ENCODE measurements around the gene GNPTAB. TPM values are rescaled to one million over a fixed set of nuclear protein-coding genes. Genes with fewer than 3 reads are reported as not detected.
A peak's percentile ranks its signal among the peaks of the same experiment; 100 is the strongest.

Gene GNPTAB
- total RNA-seq = 59.2 TPM
- long read RNA-seq, full-length matches to known transcripts = 12 of 59 reads
- long read RNA-seq, partial matches to known transcripts = 23 of 59 reads
- long read RNA-seq, other reads (novel, unspliced or antisense) = 24 of 59 reads

GRCh38 chr12:101830367-101831325 is at the start of gene GNPTAB:
TSS of gene GNPTAB (minus strand) at chr12:101830959. CDS start at chr12:101830675, 284 bp downstream.
- Histone ChIP-seq H3K27me3 (ENCODE audit: low read depth) (no peaks in the 10 kb centered on the region), H3K27ac (peak within 1 kb of the TSS; percentile 86), H3K4me3 (peak within 1 kb of the TSS; percentile 77), H3K36me3 (no peaks in the 10 kb centered on the region), H3K4me1 (peaks cover 45% of the 10 kb centered on the region), H3K9me3 (no peaks in the 10 kb centered on the region)
- intact Hi-C loops (cut with DNase I) = loop anchor here (10.0 kb wide), 1 partner anchor 416 kb away; no protein-coding TSS in a partner anchor
- peak; percentile 75 for TF ChIP-seq CTCF (IDR thresholded peaks at IDR 0.05)
- peak; percentile 95 to 100 for ATAC-seq
- peak; percentile 96 for DNase-seq

GRCh38 chr12:101878243-101878821 is 47.6 kb upstream of the GNPTAB start:
- no peak for TF ChIP-seq CTCF (IDR thresholded peaks at IDR 0.05)
- H3K27me3 ChIP-seq (ENCODE audit: low read depth) = no peaks in the 10 kb centered on the region
- peak overlapping the region; percentile 93 for H3K4me3 ChIP-seq
- intact Hi-C loops (cut with DNase I) = no loop called here
- no peak for DNase-seq
- peaks cover 55% of the 10 kb centered on the region for H3K4me1 ChIP-seq
- no peaks in the 10 kb centered on the region for H3K36me3 ChIP-seq
- no peaks in the 10 kb centered on the region for H3K9me3 ChIP-seq
- H3K27ac ChIP-seq = peak overlapping the region; percentile 94
- no peak for ATAC-seq

GRCh38 chr12:101877806-101878242 is 47.1 kb upstream of the GNPTAB start:
- H3K27ac ChIP-seq = peak overlapping the region; percentile 94
- H3K36me3 ChIP-seq = no peaks in the 10 kb centered on the region
- H3K4me1 ChIP-seq = peaks cover 51% of the 10 kb centered on the region
- ATAC-seq (peak; percentile 6 to 16), DNase-seq (no peak)
- H3K9me3 ChIP-seq = no peaks in the 10 kb centered on the region
- no peaks in the 10 kb centered on the region for H3K27me3 ChIP-seq (ENCODE audit: low read depth)
- TF ChIP-seq CTCF (IDR thresholded peaks at IDR 0.05) = no peak
- intact Hi-C loops (cut with DNase I) = no loop called here
- peak overlapping the region; percentile 93 for H3K4me3 ChIP-seq

GRCh38 chr12:101876861-101877805 is 46.4 kb upstream of the GNPTAB start, which contains the start of gene DRAM1:
TSS of gene DRAM1 (plus strand) at chr12:101877580. CDS start at chr12:101877790, 210 bp downstream.
- Histone ChIP-seq H3K36me3 (no peaks in the 10 kb centered on the region), H3K4me1 (peaks cover 45% of the 10 kb centered on the region), H3K9me3 (no peaks in the 10 kb centered on the region), H3K27ac (peak within 1 kb of the TSS; percentile 94), H3K4me3 (peak within 1 kb of the TSS; percentile 93), H3K27me3 (ENCODE audit: low read depth) (no peaks in the 10 kb centered on the region)
- ATAC-seq (peak; percentile 93 to 97), DNase-seq (peak; percentile 97)
- no peak for TF ChIP-seq CTCF (IDR thresholded peaks at IDR 0.05)
- intact Hi-C loops (cut with DNase I) = no loop called here
